Peyer's patch (tissue), 4 donors: Measurements from ENCODE around the gene KIF2A.

Experiments
- POLR2A ChIP-seq, 2 donors: fragments of 450-650 bp; IDR thresholded peaks; one replicate each; pipeline ENCODE4 v1.5.1; 2017; ENCODE audit warnings: antibody characterized with exemption in 2 of 2, mild to moderate bottlenecking in 2 of 2, moderate library complexity in 2 of 2
- TF ChIP-seq, protein P1 (sequence below), 6 experiments: fragments of 450-650 bp in 4 of 6; fragments of 200-600 bp in 2 of 6; sonication (generic) in 1 of 6; IDR thresholded peaks; one replicate each; pipeline ENCODE4 v1.5.1; 2017 to 2019; ENCODE audit warnings: antibody characterized with exemption in 6 of 6, mild to moderate bottlenecking in 3 of 6, moderate library complexity in 1 of 6

DNA sequence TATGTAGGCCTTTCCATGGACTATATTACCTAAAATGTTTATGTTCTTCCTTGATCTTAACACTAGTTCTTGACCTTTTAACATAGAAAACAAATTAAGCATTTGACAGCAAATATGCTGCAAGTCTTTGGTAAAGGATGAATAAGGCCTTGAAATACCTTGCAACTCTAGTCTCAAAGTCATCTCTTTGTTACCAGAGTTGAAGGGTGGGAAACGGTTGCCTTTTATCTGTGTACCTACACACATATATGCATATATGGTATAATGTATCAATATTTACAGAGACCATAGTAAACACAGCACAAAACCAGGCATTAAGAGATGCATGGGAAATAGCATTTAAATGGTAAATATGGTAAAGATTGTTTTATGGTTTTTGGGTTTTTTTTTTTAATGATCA lies 16.5 kb downstream of the KIF2A start:
- TF ChIP-seq, protein P1, sequence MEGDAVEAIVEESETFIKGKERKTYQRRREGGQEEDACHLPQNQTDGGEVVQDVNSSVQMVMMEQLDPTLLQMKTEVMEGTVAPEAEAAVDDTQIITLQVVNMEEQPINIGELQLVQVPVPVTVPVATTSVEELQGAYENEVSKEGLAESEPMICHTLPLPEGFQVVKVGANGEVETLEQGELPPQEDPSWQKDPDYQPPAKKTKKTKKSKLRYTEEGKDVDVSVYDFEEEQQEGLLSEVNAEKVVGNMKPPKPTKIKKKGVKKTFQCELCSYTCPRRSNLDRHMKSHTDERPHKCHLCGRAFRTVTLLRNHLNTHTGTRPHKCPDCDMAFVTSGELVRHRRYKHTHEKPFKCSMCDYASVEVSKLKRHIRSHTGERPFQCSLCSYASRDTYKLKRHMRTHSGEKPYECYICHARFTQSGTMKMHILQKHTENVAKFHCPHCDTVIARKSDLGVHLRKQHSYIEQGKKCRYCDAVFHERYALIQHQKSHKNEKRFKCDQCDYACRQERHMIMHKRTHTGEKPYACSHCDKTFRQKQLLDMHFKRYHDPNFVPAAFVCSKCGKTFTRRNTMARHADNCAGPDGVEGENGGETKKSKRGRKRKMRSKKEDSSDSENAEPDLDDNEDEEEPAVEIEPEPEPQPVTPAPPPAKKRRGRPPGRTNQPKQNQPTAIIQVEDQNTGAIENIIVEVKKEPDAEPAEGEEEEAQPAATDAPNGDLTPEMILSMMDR (IDR thresholded peaks at IDR 0.05) = no peak
- no peak for TF ChIP-seq POLR2A (IDR thresholded peaks at IDR 0.05)
